Activated naive CD8-positive, alpha-beta T cell treated with anti-CD3 and anti-CD28 coated beads, Interleukin-2, amount 50 U/mL, for 24 hours (primary cell): ENCODE data around the gene TMEM167B.

Source experiments
- ATAC-seq: fragments of 150-1000 bp; cut with Tn5 transposase; one replicate; pipeline ENCODE4 v1.10.0; 2021
- DNase-seq: peaks from one replicate; pipeline ENCODE4 v3.0.0; 2021
- H3K27ac Mint-ChIP-seq: one replicate; pipeline ENCODE4 v1.8.0; 2021; ENCODE audit warnings: mild to moderate bottlenecking, mixed read lengths
- H3K27me3 Mint-ChIP-seq: one replicate; pipeline ENCODE4 v1.8.0; 2021; ENCODE audit warnings: mixed read lengths
- H3K36me3 Mint-ChIP-seq: one replicate; pipeline ENCODE4 v1.8.0; 2021; ENCODE audit warnings: low read depth, mixed read lengths
- H3K4me1 Mint-ChIP-seq: one replicate; pipeline ENCODE4 v1.8.0; 2021; ENCODE audit warnings: mixed read lengths
- H3K4me3 Mint-ChIP-seq: one replicate; pipeline ENCODE4 v1.8.0; 2021; ENCODE audit warnings: mild to moderate bottlenecking, moderate library complexity, mixed read lengths
- H3K9me3 Mint-ChIP-seq: one replicate; pipeline ENCODE4 v1.8.0; 2021; ENCODE audit warnings: mixed read lengths

TMEM167B gene

DNA sequence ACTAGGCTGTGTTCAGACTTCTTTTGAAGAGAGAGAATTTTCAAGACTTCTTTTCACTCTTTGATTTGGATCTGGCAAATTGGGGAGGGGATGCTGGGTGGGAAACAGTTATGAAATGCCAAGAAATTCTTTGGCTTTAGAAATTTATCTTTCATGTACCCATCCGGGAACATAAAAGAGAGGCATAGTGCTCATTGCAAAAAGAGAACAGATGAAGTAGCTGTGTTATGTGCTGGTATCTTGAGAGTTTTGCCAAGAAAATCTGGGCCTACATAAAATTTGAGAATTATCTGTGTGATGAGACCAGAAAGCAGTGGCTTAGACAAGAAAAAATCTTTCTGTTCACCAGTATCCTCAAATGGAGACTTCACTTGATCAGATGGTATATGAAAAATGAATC is 4.3 kb downstream of the TMEM167B start:
- Mint-ChIP-seq H3K9me3 (no peaks in the 10 kb centered on the region), H3K27ac (peak overlapping the region; percentile 30), H3K36me3 (peaks cover 27% of the 10 kb centered on the region), H3K4me1 (peaks cover 30% of the 10 kb centered on the region), H3K27me3 (peaks cover under 1% of the 10 kb centered on the region), H3K4me3 (no peak overlapping the region)
- no peak for DNase-seq
- no peak for ATAC-seq

DNA sequence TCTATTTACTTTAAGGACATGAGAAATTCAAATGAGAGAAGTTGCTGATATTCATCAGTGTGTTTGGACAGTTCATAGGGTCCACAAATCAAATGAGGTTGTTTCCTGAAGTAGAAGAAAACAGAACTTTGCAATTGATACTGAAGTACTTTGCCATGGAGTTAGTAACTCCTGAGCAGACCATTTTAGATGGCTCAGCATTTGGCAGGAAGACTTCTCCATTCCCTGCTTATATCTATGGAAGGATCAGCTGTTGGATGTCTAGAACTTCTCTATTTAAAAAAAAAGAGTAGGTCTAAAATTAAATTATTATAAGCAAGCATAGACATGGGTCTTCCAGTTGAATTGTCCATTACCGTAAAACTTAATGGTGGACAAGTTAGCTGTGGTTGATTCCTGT is 5.1 kb downstream of the TMEM167B start:
- ATAC-seq (no peak), DNase-seq (no peak)
- Mint-ChIP-seq H3K27ac (no peak overlapping the region), H3K27me3 (peaks cover 3% of the 10 kb centered on the region), H3K4me1 (peaks cover 26% of the 10 kb centered on the region), H3K4me3 (no peak overlapping the region), H3K36me3 (peaks cover 30% of the 10 kb centered on the region), H3K9me3 (no peaks in the 10 kb centered on the region)

- H3K27me3 Mint-ChIP-seq: peaks cover 3% of the 10 kb centered on the region
- H3K9me3 Mint-ChIP-seq: no peaks in the 10 kb centered on the region
- peaks cover 34% of the 10 kb centered on the region for H3K36me3 Mint-ChIP-seq
- H3K4me1 Mint-ChIP-seq: peaks cover 26% of the 10 kb centered on the region
- H3K4me3 Mint-ChIP-seq: no peak overlapping the region
- H3K27ac Mint-ChIP-seq: no peak overlapping the region
- ATAC-seq: no peak
- no peak for DNase-seq
These were observed 5.6 kb downstream of the TMEM167B start for GRCh38 chr1:109096120-109096519.

DNA sequence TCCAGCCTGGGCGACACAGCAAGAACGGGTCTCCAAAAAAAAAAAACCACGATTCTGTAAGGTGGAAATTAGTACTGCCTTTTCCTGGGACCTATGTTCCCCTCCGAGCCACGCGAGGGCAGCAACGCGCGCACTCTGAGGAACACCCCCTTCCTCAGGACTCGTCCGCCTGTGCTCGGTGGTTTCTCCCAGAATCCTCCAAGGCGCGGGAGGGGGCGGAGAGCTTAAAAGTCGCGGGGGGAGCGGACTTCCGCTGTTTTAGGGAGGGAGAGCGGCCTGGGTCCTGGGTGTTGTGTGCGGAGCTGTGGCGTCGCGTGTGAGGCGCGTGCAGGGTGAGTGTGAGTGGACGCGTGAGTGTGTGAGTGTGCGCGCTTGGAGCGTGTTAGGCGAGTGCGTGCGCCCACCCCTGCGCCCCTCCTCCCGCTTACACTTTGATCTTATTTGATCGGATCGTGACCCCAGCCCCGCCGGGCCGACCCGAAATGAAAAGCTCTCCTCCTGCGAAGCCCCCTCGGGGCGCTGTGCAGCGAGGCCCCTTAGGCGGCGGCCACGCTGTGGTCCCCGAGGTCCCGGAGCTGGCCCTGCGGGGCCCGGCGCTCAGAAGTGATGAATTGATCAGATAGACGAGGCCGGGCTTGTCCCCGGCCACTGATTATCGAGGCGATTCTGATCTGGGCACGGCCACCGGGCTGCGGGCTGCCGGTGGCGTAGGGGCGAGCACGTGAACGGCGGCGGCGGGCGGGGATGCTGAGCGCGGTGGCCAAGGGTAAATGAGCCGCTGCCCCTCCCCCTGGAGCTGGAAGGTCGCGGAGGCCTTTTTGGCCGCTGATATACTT is 9.6 kb downstream of the TMEM167B start:
- DNase-seq (peak; percentile 97), ATAC-seq (peak; percentile 93)
- H3K36me3 Mint-ChIP-seq: peaks cover 32% of the 10 kb centered on the region
- H3K27me3 Mint-ChIP-seq: peaks cover 3% of the 10 kb centered on the region
- H3K9me3 Mint-ChIP-seq: no peaks in the 10 kb centered on the region
- peak overlapping the region; percentile 99 for H3K27ac Mint-ChIP-seq
- H3K4me1 Mint-ChIP-seq: peaks cover 16% of the 10 kb centered on the region
- peak overlapping the region; percentile 98 for H3K4me3 Mint-ChIP-seq

GRCh38 chr1:109104364-109105151 is 14.0 kb downstream of the TMEM167B start:
- ATAC-seq (no peak), DNase-seq (no peak)
- Mint-ChIP-seq H3K4me1 (peaks cover 17% of the 10 kb centered on the region), H3K4me3 (no peak overlapping the region), H3K27ac (no peak overlapping the region), H3K9me3 (no peaks in the 10 kb centered on the region), H3K27me3 (peaks cover 3% of the 10 kb centered on the region), H3K36me3 (peaks cover 27% of the 10 kb centered on the region)

DNA sequence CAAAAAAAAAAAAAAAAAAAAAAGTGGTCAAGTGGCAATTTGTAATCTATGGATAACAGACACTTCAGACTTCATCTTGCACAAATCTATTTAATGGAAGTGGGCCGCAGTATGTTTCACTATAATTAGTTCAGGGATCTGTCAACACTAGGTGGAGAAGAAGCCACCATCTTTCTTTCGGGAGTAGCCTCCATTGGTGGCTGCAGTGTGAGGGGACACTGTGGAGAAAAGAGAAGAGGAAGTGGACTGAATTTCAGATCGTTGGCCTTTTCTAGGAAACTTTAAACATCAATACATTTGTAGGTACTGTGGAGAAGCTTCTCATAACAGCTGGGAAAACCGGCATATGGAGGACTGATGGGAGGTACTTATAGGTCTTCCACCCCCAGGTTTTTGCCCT is 15.3 kb downstream of the TMEM167B start:
- DNase-seq: no peak
- peaks cover 19% of the 10 kb centered on the region for H3K4me1 Mint-ChIP-seq
- no peaks in the 10 kb centered on the region for H3K27me3 Mint-ChIP-seq
- H3K9me3 Mint-ChIP-seq: no peaks in the 10 kb centered on the region
- no peak overlapping the region for H3K4me3 Mint-ChIP-seq
- no peak for ATAC-seq
- peaks cover 22% of the 10 kb centered on the region for H3K36me3 Mint-ChIP-seq
- H3K27ac Mint-ChIP-seq: no peak overlapping the region

- DNase-seq: no peak
- Mint-ChIP-seq H3K36me3 (peaks cover 12% of the 10 kb centered on the region), H3K4me3 (no peak overlapping the region), H3K9me3 (no peaks in the 10 kb centered on the region), H3K27me3 (peaks cover 3% of the 10 kb centered on the region), H3K27ac (no peak overlapping the region), H3K4me1 (peaks cover 22% of the 10 kb centered on the region)
- no peak for ATAC-seq
These were observed 17.2 kb downstream of the TMEM167B start for GRCh38 chr1:109107785-109108184.

DNA sequence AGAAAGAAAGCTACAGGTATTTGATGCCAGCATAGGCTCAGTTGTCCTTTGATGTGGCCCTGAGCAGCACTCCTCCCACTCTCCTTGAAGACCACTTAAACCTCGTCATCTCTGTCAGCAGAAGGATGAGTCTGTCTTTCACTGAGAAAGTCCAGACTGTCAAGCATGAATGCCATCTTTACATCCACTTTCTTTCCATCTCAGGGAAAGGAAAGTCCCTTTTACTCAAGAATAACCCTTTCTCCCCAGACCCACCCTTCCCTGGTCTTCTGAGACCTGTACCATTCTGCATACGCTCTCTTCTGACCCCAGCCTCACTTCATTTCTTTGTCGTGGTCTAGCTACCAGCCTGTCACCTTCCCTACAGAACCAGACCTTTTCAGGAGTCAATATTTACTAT is 19.3 kb downstream of the TMEM167B start:
- H3K4me3 Mint-ChIP-seq: no peak overlapping the region
- H3K36me3 Mint-ChIP-seq: no peaks in the 10 kb centered on the region
- no peaks in the 10 kb centered on the region for H3K9me3 Mint-ChIP-seq
- H3K27me3 Mint-ChIP-seq: peaks cover 14% of the 10 kb centered on the region
- peaks cover 36% of the 10 kb centered on the region for H3K4me1 Mint-ChIP-seq
- no peak for DNase-seq
- peak overlapping the region; percentile 2 for H3K27ac Mint-ChIP-seq
- ATAC-seq: peak; percentile 35

DNA sequence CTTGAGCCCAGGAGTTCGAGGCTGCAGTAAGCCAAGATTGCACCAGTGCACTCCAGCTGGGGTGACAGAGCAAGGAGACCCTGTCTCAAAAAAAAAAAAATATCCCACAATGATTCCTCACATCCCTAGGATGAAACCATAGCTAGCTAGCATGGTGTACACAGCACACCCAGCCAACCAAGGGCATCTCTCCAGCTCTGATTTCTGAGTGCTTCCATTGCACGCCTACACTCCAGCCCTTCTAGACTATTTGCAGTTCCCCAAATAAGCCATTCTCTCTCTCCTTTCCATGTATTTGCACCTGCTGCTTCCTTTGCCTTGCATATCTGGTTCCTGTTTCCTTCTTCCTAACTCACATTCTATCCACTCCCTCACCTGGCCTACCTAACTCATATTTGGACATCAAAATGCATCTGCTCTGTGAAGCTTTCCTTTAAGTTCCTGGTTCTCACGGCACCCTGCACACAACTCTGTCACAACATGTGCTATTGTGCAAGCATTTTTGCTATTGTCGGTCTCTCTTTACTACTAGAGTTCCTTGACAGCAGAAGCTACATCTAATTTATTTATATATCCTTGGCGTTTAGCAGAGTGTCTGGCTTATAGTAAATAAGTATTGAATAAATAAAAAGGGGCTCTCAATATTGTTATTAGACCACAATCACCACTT is 21.0 kb downstream of the TMEM167B start:
- DNase-seq: no peak
- H3K27me3 Mint-ChIP-seq: peaks cover 14% of the 10 kb centered on the region
- no peak for ATAC-seq
- H3K36me3 Mint-ChIP-seq: peaks cover 7% of the 10 kb centered on the region
- no peaks in the 10 kb centered on the region for H3K9me3 Mint-ChIP-seq
- peaks cover 50% of the 10 kb centered on the region for H3K4me1 Mint-ChIP-seq
- no peak overlapping the region for H3K27ac Mint-ChIP-seq
- H3K4me3 Mint-ChIP-seq: no peak overlapping the region

DNA sequence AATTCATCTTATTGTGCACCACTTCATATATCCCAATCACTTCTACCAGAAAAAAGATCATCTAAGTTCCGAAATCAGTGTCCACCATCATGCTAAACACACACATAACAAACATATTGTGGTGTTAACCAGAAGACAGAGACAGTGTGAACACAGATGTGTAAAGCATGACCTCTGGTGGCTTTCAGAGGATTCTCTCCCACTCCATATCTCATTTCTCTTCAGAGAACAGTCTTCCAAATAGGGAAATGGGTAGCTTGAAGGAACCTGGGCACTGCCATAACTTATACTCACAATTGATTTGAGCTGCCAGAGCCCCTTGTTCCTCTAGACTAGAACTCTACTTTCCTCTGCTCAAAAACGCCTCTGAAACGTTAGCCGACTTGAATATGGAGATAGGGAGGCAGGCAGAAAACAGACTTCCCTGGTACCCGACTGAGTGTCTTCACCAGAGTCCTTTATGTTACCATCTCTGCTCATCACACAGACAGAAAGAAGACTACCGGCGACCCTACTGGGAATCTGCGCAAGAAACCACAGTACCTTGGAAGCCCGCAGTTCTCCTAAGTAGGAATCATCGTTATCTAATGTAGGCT is 21.6 kb downstream of the TMEM167B start:
- no peaks in the 10 kb centered on the region for H3K9me3 Mint-ChIP-seq
- H3K36me3 Mint-ChIP-seq: peaks cover 7% of the 10 kb centered on the region
- peaks cover 57% of the 10 kb centered on the region for H3K4me1 Mint-ChIP-seq
- H3K27me3 Mint-ChIP-seq: peaks cover 14% of the 10 kb centered on the region
- no peak overlapping the region for H3K27ac Mint-ChIP-seq
- no peak for ATAC-seq
- no peak overlapping the region for H3K4me3 Mint-ChIP-seq
- DNase-seq: no peak

- DNase-seq: peak; percentile 95
- Mint-ChIP-seq H3K27me3 (peaks cover 14% of the 10 kb centered on the region), H3K27ac (peak overlapping the region; percentile 76), H3K4me3 (peak overlapping the region; percentile 76), H3K36me3 (peaks cover 7% of the 10 kb centered on the region), H3K4me1 (peaks cover 58% of the 10 kb centered on the region), H3K9me3 (no peaks in the 10 kb centered on the region)
- peak; percentile 53 for ATAC-seq
These were observed 22.2 kb downstream of the TMEM167B start for GRCh38 chr1:109112652-109113285.

GRCh38 chr1:109113590-109114341 is 23.2 kb downstream of the TMEM167B start, which contains the start of gene ELAPOR1:
Gene ELAPOR1 (plus strand): TSS chr1:109114115. CDS start chr1:109114184, 69 bp downstream.
- Mint-ChIP-seq H3K36me3 (peaks cover 9% of the 10 kb centered on the region), H3K27me3 (peaks cover 14% of the 10 kb centered on the region), H3K27ac (peak within 1 kb of the TSS; percentile 76), H3K4me1 (peaks cover 59% of the 10 kb centered on the region), H3K9me3 (no peaks in the 10 kb centered on the region), H3K4me3 (peak within 1 kb of the TSS; percentile 76)
- DNase-seq (peak; percentile 73), ATAC-seq (peak; percentile 65)

- DNase-seq (no peak), ATAC-seq (no peak)
- Mint-ChIP-seq H3K4me1 (peaks cover 59% of the 10 kb centered on the region), H3K27me3 (peaks cover 14% of the 10 kb centered on the region), H3K27ac (peak overlapping the region; percentile 30), H3K9me3 (no peaks in the 10 kb centered on the region), H3K4me3 (peak overlapping the region; percentile 76), H3K36me3 (peaks cover 9% of the 10 kb centered on the region)
These were observed 23.7 kb downstream of the TMEM167B start for GRCh38 chr1:109114342-109114674.
